HCT116 (cell line): ENCODE measurements around the gene GALR3. TPM values are rescaled to one million over a fixed set of nuclear protein-coding genes. Genes with fewer than 3 reads are reported as not detected.
A peak's percentile ranks its signal among the peaks of the same experiment; 100 is the strongest.

ENCODE experiments used
- ATAC-seq: fragments of 200-7000 bp; cut with Tn5 transposase; 2 replicates; pipeline ENCODE4 v1.9.1; 2020; ENCODE audit warnings: mild to moderate bottlenecking, moderate library complexity
- BruUV-seq: library from RNA; stranded (reverse); fragments of 400-500 nt; replicated peaks from 2 replicates; lab custom pipeline; 2021; lab: Mats Ljungman, UMichigan
- CTCF ChIA-PET: fragments of 300-600 bp; sonication (Branson Sonifier 250); formaldehyde crosslinking; loops from one replicate; lab custom pipeline; 2021; ENCODE audit warnings: antibody characterized with exemption; lab: Charles Lee
- POLR2A ChIA-PET: fragments of 300-600, 350-600 bp; sonication (Branson Sonifier 250); formaldehyde crosslinking; loops from one replicate; lab custom pipeline; 2021; ENCODE audit warnings: antibody characterized with exemption; lab: Charles Lee
- RAD21 ChIA-PET, 2 experiments: fragments of 300-600 bp; sonication (Branson Sonifier 250); formaldehyde crosslinking; loops; one replicate each; lab custom pipeline; 2023; ENCODE audit warnings: low total read pairs in 2 of 2; ENCODE audit not compliant: uncharacterized antibody in 2 of 2, unreplicated experiment in 2 of 2, low non-redundant PET in 1 of 2; lab: Charles Lee
- DNase-seq: peaks from one replicate; pipeline ENCODE4 v3.0.0-alpha.2; 2010; ENCODE audit warnings: low read depth, low spot score
- H2AFZ ChIP-seq: fragments of 200-600 bp; shearing (Covaris generic), sonication (generic); 2 replicates; pipeline ENCODE4 v1.6.1; 2017; ENCODE audit warnings: low read depth, mixed run types, mixed read lengths, antibody characterized with exemption, low read length; ENCODE audit not compliant: poor library complexity, severe bottlenecking
- H3K27ac ChIP-seq: 2 replicates; pipeline ENCODE4 v1.5.1; 2012; ENCODE audit warnings: low read depth, low read length
- H3K27me3 ChIP-seq: fragments of 200-600 bp; sonication (generic); 2 replicates; pipeline ENCODE4 v1.6.1; 2016; ENCODE audit warnings: mixed run types, low read length, mixed read lengths; ENCODE audit not compliant: insufficient read depth
- H3K36me3 ChIP-seq, 2 experiments: fragments of 200-500 bp in 1 of 2; fragments of 200-600 bp in 1 of 2; sonication (Bioruptor generic) in 1 of 2; sonication (generic) in 1 of 2; 2 replicates each; pipeline versions ENCODE4 v1.5.1 to v1.6.1; 2014 to 2016; ENCODE audit warnings: low read length in 2 of 2, inconsistent platforms in 1 of 2, mixed read lengths in 1 of 2, mixed run types in 1 of 2; ENCODE audit not compliant: insufficient read depth in 2 of 2, control insufficient read depth in 1 of 2
- H3K4me1 ChIP-seq, 2 experiments: fragments of 200-600 bp in 1 of 2; sonication (generic) in 1 of 2; 2 replicates each; pipeline versions ENCODE4 v1.5.1 to v1.6.1; 2012 to 2017; ENCODE audit warnings: low read length in 2 of 2, inconsistent platforms in 1 of 2, mild to moderate bottlenecking in 1 of 2, mixed read lengths in 1 of 2, mixed run types in 1 of 2, moderate library complexity in 1 of 2; ENCODE audit not compliant: insufficient read depth in 2 of 2, control insufficient read depth in 1 of 2
- H3K4me2 ChIP-seq: fragments of 200-600 bp; sonication (generic); 2 replicates; pipeline ENCODE4 v1.6.1; 2017; ENCODE audit warnings: mixed run types, low read length, mixed read lengths
- H3K4me3 ChIP-seq, 2 experiments: fragments of 200-600 bp in 1 of 2; sonication (generic) in 1 of 2; replicated peaks in 1 of 2; 2 replicates each; pipeline ENCODE4 v1.5.1; 2011 to 2016; ENCODE audit warnings: low read length in 2 of 2, control low read depth in 1 of 2, low read depth in 1 of 2, mild to moderate bottlenecking in 1 of 2, mixed read lengths in 1 of 2, mixed run types in 1 of 2
- H3K79me2 ChIP-seq: fragments of 200-600 bp; sonication (generic); 2 replicates; pipeline ENCODE4 v1.6.1; 2017; ENCODE audit warnings: mild to moderate bottlenecking, mixed run types, low read length, moderate library complexity, mixed read lengths; ENCODE audit not compliant: insufficient read depth
- H3K9ac ChIP-seq: fragments of 200-600 bp; sonication (generic); 2 replicates; pipeline ENCODE4 v1.6.1; 2016; ENCODE audit warnings: low read length, mixed read lengths
- H3K9me2 ChIP-seq: fragments of 200-600 bp; sonication (generic), shearing (Covaris generic); 2 replicates; pipeline ENCODE4 v1.6.1; 2017; ENCODE audit warnings: mixed run types, mild to moderate bottlenecking, moderate library complexity; ENCODE audit not compliant: insufficient read depth
- H3K9me3 ChIP-seq, 2 experiments: fragments of 200-500 bp in 1 of 2; fragments of 200-600 bp in 1 of 2; sonication (Bioruptor generic) in 1 of 2; sonication (generic) in 1 of 2; 2 replicates each; pipeline ENCODE4 v1.6.1; 2014 to 2017; ENCODE audit warnings: low read length in 2 of 2, mixed read lengths in 2 of 2, inconsistent platforms in 1 of 2, low read depth in 1 of 2, mild to moderate bottlenecking in 1 of 2, mixed run types in 1 of 2, moderate library complexity in 1 of 2; ENCODE audit not compliant: control insufficient read depth in 1 of 2, insufficient read depth in 1 of 2
- H4K20me1 ChIP-seq: fragments of 200-600 bp; sonication (generic), shearing (Covaris generic); 2 replicates; pipeline ENCODE4 v1.6.1; 2017; ENCODE audit warnings: mixed run types, mild to moderate bottlenecking, moderate library complexity; ENCODE audit not compliant: insufficient read depth
- EGR1 ChIP-seq: IDR thresholded peaks from 2 replicates; pipeline ENCODE4 v1.6.1; 2012; ENCODE audit warnings: low read depth
- EZH2 ChIP-seq: fragments of 200-600 bp; sonication (generic); IDR thresholded peaks from 2 replicates; pipeline ENCODE4 v1.6.1; 2017; ENCODE audit warnings: antibody characterized with exemption, mixed run types
- FOSL1 ChIP-seq: IDR thresholded peaks from 2 replicates; pipeline ENCODE4 v1.6.1; 2012; ENCODE audit warnings: low read depth
- POLR2A ChIP-seq: IDR thresholded peaks from 2 replicates; pipeline ENCODE4 v1.7.0; 2011; ENCODE audit warnings: borderline replicate concordance; ENCODE audit not compliant: insufficient read depth, insufficient read length; ENCODE audit errors: extremely low read depth
- SRF ChIP-seq: IDR thresholded peaks from 2 replicates; pipeline ENCODE4 v1.6.1; 2012; ENCODE audit warnings: low read depth
- ZNF274 ChIP-seq: fragments of 200-500 bp; sonication (Bioruptor generic); IDR thresholded peaks from 2 replicates; pipeline ENCODE4 v1.6.1; 2014; ENCODE audit warnings: mild to moderate bottlenecking, low read depth, low read length, inconsistent platforms
- intact Hi-C: fragments of 100-400 bp; cut with micrococcal nuclease; formaldehyde crosslinking; loops from 2 replicates; pipeline ENCODE4 v1.10.0; 2022
- total RNA-seq: library from RNA; stranded (reverse); gene quantifications from one replicate; pipeline ENCODE4 v1.2.1, GENCODE V29; 2021; ENCODE audit not compliant: unreplicated experiment
- TF ChIP-seq, protein P1 (sequence below): IDR thresholded peaks from 2 replicates; pipeline ENCODE4 v1.6.1; 2012; ENCODE audit warnings: low read depth
- TF ChIP-seq, protein P2 (sequence below): IDR thresholded peaks from 2 replicates; pipeline ENCODE4 v1.6.1; 2012

The GALR3 gene
- total RNA-seq, 1 experiment from 2014 or later = 0.32 TPM

DNA sequence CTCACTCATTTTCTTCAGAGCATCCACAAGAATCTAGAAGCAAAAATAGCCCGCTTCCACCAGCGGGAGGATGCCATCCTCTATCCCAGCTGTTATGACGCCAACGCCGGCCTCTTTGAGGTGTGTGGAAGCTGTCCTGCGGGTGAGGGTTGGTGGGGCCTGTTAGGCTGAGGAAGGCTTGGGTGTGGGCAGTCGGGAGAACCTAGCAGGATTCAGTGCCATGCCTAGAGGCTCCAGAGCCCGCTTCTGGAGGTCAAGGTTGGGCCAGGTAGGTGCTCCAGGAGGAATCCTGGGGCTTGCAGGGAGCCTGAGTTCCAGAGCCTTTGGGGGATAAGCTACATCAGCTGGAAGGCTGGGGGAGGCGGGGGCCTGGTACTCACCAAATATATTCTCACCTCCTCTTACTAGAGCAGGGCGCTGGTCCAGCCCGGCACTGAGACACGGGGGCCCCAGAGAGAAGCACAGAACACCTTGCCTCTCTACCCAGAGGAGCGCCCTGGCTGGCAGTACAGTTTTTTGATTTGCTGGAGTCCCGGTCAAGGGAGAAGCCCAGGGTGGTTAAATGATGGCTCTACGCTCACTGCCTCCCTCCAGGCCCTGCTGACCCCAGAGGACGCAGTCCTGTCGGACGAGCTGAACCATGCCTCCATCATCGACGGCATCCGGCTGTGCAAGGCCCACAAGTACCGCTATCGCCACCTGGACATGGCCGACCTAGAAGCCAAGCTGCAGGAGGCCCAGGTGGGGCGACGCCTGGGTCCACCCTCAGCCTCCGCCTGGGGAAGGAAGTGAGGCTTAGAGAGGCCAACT is 10.1 kb upstream of the GALR3 start:
- TF ChIP-seq, protein P1, sequence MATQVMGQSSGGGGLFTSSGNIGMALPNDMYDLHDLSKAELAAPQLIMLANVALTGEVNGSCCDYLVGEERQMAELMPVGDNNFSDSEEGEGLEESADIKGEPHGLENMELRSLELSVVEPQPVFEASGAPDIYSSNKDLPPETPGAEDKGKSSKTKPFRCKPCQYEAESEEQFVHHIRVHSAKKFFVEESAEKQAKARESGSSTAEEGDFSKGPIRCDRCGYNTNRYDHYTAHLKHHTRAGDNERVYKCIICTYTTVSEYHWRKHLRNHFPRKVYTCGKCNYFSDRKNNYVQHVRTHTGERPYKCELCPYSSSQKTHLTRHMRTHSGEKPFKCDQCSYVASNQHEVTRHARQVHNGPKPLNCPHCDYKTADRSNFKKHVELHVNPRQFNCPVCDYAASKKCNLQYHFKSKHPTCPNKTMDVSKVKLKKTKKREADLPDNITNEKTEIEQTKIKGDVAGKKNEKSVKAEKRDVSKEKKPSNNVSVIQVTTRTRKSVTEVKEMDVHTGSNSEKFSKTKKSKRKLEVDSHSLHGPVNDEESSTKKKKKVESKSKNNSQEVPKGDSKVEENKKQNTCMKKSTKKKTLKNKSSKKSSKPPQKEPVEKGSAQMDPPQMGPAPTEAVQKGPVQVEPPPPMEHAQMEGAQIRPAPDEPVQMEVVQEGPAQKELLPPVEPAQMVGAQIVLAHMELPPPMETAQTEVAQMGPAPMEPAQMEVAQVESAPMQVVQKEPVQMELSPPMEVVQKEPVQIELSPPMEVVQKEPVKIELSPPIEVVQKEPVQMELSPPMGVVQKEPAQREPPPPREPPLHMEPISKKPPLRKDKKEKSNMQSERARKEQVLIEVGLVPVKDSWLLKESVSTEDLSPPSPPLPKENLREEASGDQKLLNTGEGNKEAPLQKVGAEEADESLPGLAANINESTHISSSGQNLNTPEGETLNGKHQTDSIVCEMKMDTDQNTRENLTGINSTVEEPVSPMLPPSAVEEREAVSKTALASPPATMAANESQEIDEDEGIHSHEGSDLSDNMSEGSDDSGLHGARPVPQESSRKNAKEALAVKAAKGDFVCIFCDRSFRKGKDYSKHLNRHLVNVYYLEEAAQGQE = no peak
- TF ChIP-seq SRF (no peak), ZNF274 (no peak), EZH2 (no peak), EGR1 (no peak), POLR2A (no peak), FOSL1 (no peak)
- TF ChIP-seq, protein P2, sequence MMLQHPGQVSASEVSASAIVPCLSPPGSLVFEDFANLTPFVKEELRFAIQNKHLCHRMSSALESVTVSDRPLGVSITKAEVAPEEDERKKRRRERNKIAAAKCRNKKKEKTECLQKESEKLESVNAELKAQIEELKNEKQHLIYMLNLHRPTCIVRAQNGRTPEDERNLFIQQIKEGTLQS = no peak
- RAD21 ChIA-PET = no interaction called here
- no peaks in the 10 kb centered on the region for H3K9me2 ChIP-seq
- ATAC-seq (no peak), DNase-seq (no peak)
- BruUV-seq = no TSS peak
- H3K4me1 ChIP-seq = peaks cover 6 to 22% of the 10 kb centered on the region in 2 experiments; a peak in 3 of 4 replicates
- POLR2A ChIA-PET = interaction anchor here (1.3 kb wide), 1 partner anchor 147 kb away, joined by 5 read pairs; no protein-coding TSS in a partner anchor
- no peaks in the 10 kb centered on the region for H3K9me3 ChIP-seq
- no peaks in the 10 kb centered on the region for H4K20me1 ChIP-seq
- no peak overlapping the region for H3K4me3 ChIP-seq
- peaks cover 27% of the 10 kb centered on the region; the same call in 1 of the 2 replicates for H3K79me2 ChIP-seq
- no peak overlapping the region for H3K9ac ChIP-seq
- H2AFZ ChIP-seq = no peak overlapping the region
- no peaks in the 10 kb centered on the region for H3K27me3 ChIP-seq
- CTCF ChIA-PET = no interaction called here
- H3K4me2 ChIP-seq = no peak overlapping the region
- H3K36me3 ChIP-seq = peaks cover 5 to 15% of the 10 kb centered on the region in 2 experiments; a peak in 3 of 4 replicates
- H3K27ac ChIP-seq = peak overlapping the region; percentile 4; the same call in 1 of the 2 replicates
- intact Hi-C loops = no loop called here
